SK-N-SH (cell line): ENCODE results near the gene SSPN. TPM values are rescaled to one million over a fixed set of nuclear protein-coding genes. Genes with fewer than 3 reads are reported as not detected.

Experiments used
- CTCF ChIA-PET: fragments of 300-600, 350-600 bp; formaldehyde crosslinking; extraction: SDS; loops from one replicate; lab custom pipeline; 2021; lab: Yijun Ruan, JAX
- POLR2A ChIA-PET: fragments of 350-600 bp; sonication (Branson Sonifier 250); formaldehyde crosslinking; extraction: SDS; loops from one replicate; lab custom pipeline; 2020; ENCODE audit warnings: antibody characterized with exemption, inconsistent platforms; lab: Yijun Ruan, JAX
- DNase-seq: peaks from one replicate; pipeline ENCODE4 v3.0.0; 2012
- H2AFZ ChIP-seq: fragments of 200-600 bp; sonication (generic); 2 replicates; pipeline ENCODE4 v1.8.1; 2016; ENCODE audit warnings: antibody characterized with exemption, mild to moderate bottlenecking, low read depth
- H3F3A ChIP-seq: fragments of 200-600 bp; sonication (generic); replicated peaks from 2 replicates; pipeline ENCODE3; 2016; ENCODE audit warnings: antibody characterized with exemption, mild to moderate bottlenecking; ENCODE audit not compliant: insufficient read depth
- H3K27ac ChIP-seq, 2 experiments: fragments of 200-500 bp in 1 of 2; fragments of 200-600 bp in 1 of 2; sonication (Bioruptor generic) in 1 of 2; sonication (generic), shearing (Covaris generic) in 1 of 2; 2 replicates each; pipeline versions ENCODE4 v1.5.1 to v1.6.1; 2014 to 2016; ENCODE audit warnings: low read depth in 2 of 2, inconsistent platforms in 1 of 2, low read length in 1 of 2, mild to moderate bottlenecking in 1 of 2, mixed read lengths in 1 of 2
- H3K27me3 ChIP-seq: fragments of 200-600 bp; sonication (generic), shearing (Covaris generic); 2 replicates; pipeline ENCODE4 v1.6.1; 2016; ENCODE audit warnings: mixed run types; ENCODE audit not compliant: insufficient read depth
- H3K36me3 ChIP-seq, 2 experiments: fragments of 200-500 bp in 1 of 2; fragments of 200-600 bp in 1 of 2; sonication (Bioruptor generic) in 1 of 2; sonication (generic) in 1 of 2; replicated peaks in 1 of 2; 2 replicates each; pipeline versions ENCODE3 to v1.5.1; 2014 to 2016; ENCODE audit warnings: low read length in 1 of 2, mild to moderate bottlenecking in 1 of 2; ENCODE audit not compliant: insufficient read depth in 2 of 2, control insufficient read depth in 1 of 2
- H3K4me1 ChIP-seq, 2 experiments: fragments of 200-500 bp in 1 of 2; fragments of 200-600 bp in 1 of 2; sonication (Bioruptor generic) in 1 of 2; sonication (generic), shearing (Covaris generic) in 1 of 2; 2 replicates each; pipeline versions ENCODE4 v1.5.1 to v1.6.1; 2014 to 2016; ENCODE audit warnings: low read depth in 1 of 2, low read length in 1 of 2, mixed run types in 1 of 2; ENCODE audit not compliant: insufficient read depth in 2 of 2, control insufficient read depth in 1 of 2
- H3K4me2 ChIP-seq: fragments of 200-600 bp; sonication (generic), shearing (Covaris generic); 2 replicates; pipeline ENCODE4 v1.6.1; 2017; ENCODE audit warnings: mixed run types
- H3K4me3 ChIP-seq, 2 experiments: fragments of 200-500 bp in 1 of 2; fragments of 200-600 bp in 1 of 2; sonication (Bioruptor generic) in 1 of 2; sonication (generic), shearing (Covaris generic) in 1 of 2; 2 replicates each; pipeline versions ENCODE4 v1.5.1 to v1.8.1; 2014 to 2016; ENCODE audit warnings: low read depth in 2 of 2, inconsistent platforms in 1 of 2, low read length in 1 of 2, mild to moderate bottlenecking in 1 of 2, mixed read lengths in 1 of 2, moderate library complexity in 1 of 2
- H3K79me2 ChIP-seq: fragments of 200-600 bp; sonication (generic); 2 replicates; pipeline ENCODE4 v1.8.1; 2017; ENCODE audit warnings: mild to moderate bottlenecking; ENCODE audit not compliant: insufficient read depth
- H3K9ac ChIP-seq: fragments of 200-600 bp; sonication (generic); 2 replicates; pipeline ENCODE4 v1.6.1; 2017; ENCODE audit warnings: mixed run types
- H3K9me2 ChIP-seq: fragments of 200-600 bp; sonication (generic); 2 replicates; pipeline ENCODE4 v1.6.1; 2017; ENCODE audit warnings: mixed run types
- H3K9me3 ChIP-seq: fragments of 200-600 bp; sonication (generic); 2 replicates; pipeline ENCODE4 v1.6.1; 2017; ENCODE audit warnings: mixed run types, mild to moderate bottlenecking, moderate library complexity
- H4K20me1 ChIP-seq: fragments of 200-600 bp; sonication (generic); 2 replicates; pipeline ENCODE4 v1.6.1; 2017; ENCODE audit warnings: mild to moderate bottlenecking, mixed run types; ENCODE audit not compliant: insufficient read depth
- CHD2 ChIP-seq: fragments of 150-350 bp; IDR thresholded peaks from 2 replicates; pipeline ENCODE4 v1.6.1; 2018; ENCODE audit warnings: low read length; ENCODE audit not compliant: partially characterized antibody
- CTCF ChIP-seq: fragments of 200-600 bp; sonication (generic); IDR thresholded peaks from 2 replicates; pipeline ENCODE4 v1.6.1; 2017; ENCODE audit warnings: antibody characterized with exemption, mild to moderate bottlenecking, moderate library complexity
- EZH2phosphoT487 ChIP-seq: fragments of 200-600 bp; sonication (generic); IDR thresholded peaks from 2 replicates; pipeline ENCODE4 v1.6.1; 2017; ENCODE audit warnings: low read depth, mixed run types, mild to moderate bottlenecking, antibody characterized with exemption, moderate library complexity, borderline replicate concordance
- FOXM1 ChIP-seq: IDR thresholded peaks from 2 replicates; pipeline ENCODE4 v1.4.0; 2012; ENCODE audit warnings: low read depth, mild to moderate bottlenecking
- GATA2 ChIP-seq: sonication (generic); formaldehyde crosslinking; IDR thresholded peaks from 2 replicates; pipeline ENCODE4 v1.5.0; 2020; ENCODE audit warnings: mild to moderate bottlenecking, missing genetic modification reagents
- IRF3 ChIP-seq: fragments of 150-350 bp; IDR thresholded peaks from 2 replicates; pipeline ENCODE4 v1.6.1; 2016; ENCODE audit warnings: mild to moderate bottlenecking, low read depth, low read length
- MAX ChIP-seq: IDR thresholded peaks from 2 replicates; pipeline ENCODE4 v1.4.0; 2012; ENCODE audit warnings: low read depth
- NFIC ChIP-seq: IDR thresholded peaks from 2 replicates; pipeline ENCODE4 v1.4.0; 2012; ENCODE audit warnings: borderline replicate concordance
- PBX3 ChIP-seq: IDR thresholded peaks from 2 replicates; pipeline ENCODE4; 2012
- RXRA ChIP-seq: IDR thresholded peaks from 2 replicates; pipeline ENCODE4 v1.4.0; 2012; ENCODE audit warnings: low read depth, mild to moderate bottlenecking, borderline replicate concordance
- SIN3A ChIP-seq: IDR thresholded peaks from 2 replicates; pipeline ENCODE4 v1.6.1; 2012; ENCODE audit warnings: low read depth, mild to moderate bottlenecking, low read length, moderate library complexity, borderline replicate concordance
- TAF1 ChIP-seq: IDR thresholded peaks from 2 replicates; pipeline ENCODE4 v1.6.1; 2012; ENCODE audit warnings: low read depth, mild to moderate bottlenecking, low read length, moderate library complexity, borderline replicate concordance
- USF1 ChIP-seq: IDR thresholded peaks from 2 replicates; pipeline ENCODE4 v1.4.0; 2012; ENCODE audit warnings: low read depth, borderline replicate concordance
- ZBTB33 ChIP-seq: IDR thresholded peaks from 2 replicates; pipeline ENCODE4 v1.4.0; 2012; ENCODE audit warnings: low read depth, borderline replicate concordance
- WGBS: methylation state at CpG from one replicate; pipeline ENCODE4 v1.1.6; 2017; ENCODE audit warnings: low lambda C conversion rate; 5-methylcytosine and 5-hydroxymethylcytosine counted together
- polyA plus RNA-seq, 3 experiments: library from polyadenylated mRNA; depleted of rRNA; stranded (reverse); fragments of >200 nt; gene quantifications; 2 replicates each; pipeline ENCODE4 v1.2.3, GENCODE V29; 2012

Gene SSPN
- polyA plus RNA-seq, 1 of the 3 experiments (the other 2 are of a cell fraction), result 5.9 TPM

GRCh38 chr12:26242683-26243082, 47.3 kb downstream of the SSPN start (continued):
- TF ChIP-seq PBX3 (no peak), GATA2 (CRISPR knock-in tag) (no peak), IRF3 (no peak), RXRA (no peak), EZH2phosphoT487 (no peak)

GRCh38 chr12:26244503-26244902, 49.1 kb downstream of the SSPN start:
- Histone ChIP-seq H3F3A (no peaks in the 10 kb centered on the region), H3K36me3 (no peaks in the 10 kb centered on the region), H3K79me2 (no peaks in the 10 kb centered on the region), H3K9me3 (no peaks in the 10 kb centered on the region), H4K20me1 (no peaks in the 10 kb centered on the region), H3K27ac (no peak overlapping the region), H3K4me3 (no peak overlapping the region), H2AFZ (no peak overlapping the region), H3K9me2 (no peaks in the 10 kb centered on the region), H3K9ac (no peak overlapping the region), H3K4me2 (no peak overlapping the region), H3K4me1 (peaks cover 5 to 8% of the 10 kb centered on the region in 2 experiments; a peak in 3 of 4 replicates), H3K27me3 (no peaks in the 10 kb centered on the region)
- WGBS, result 75% methylated on average over 9 of the region's 9 CpGs
- ChIA-PET POLR2A (no interaction called here), CTCF (no interaction called here)
- no peak for TF ChIP-seq FOXM1
- TF ChIP-seq SIN3A, result no peak
- no peak for TF ChIP-seq MAX
- no peak for TF ChIP-seq USF1
- no peak for TF ChIP-seq CTCF
- no peak for TF ChIP-seq TAF1
- no peak for TF ChIP-seq CHD2
- no peak for TF ChIP-seq NFIC
- no peak for TF ChIP-seq ZBTB33
- DNase-seq, result no peak
